HCT116 (cell line): Measurements from ENCODE around the gene ABI1. TPM values are rescaled to one million over a fixed set of nuclear protein-coding genes. Genes with fewer than 3 reads are reported as not detected.

Experiments
- ATAC-seq: fragments of 200-7000 bp; cut with Tn5 transposase; 2 replicates; pipeline ENCODE4 v1.9.1; 2020; ENCODE audit warnings: mild to moderate bottlenecking, moderate library complexity
- BruUV-seq: library from RNA; stranded (reverse); fragments of 400-500 nt; replicated peaks from 2 replicates; lab custom pipeline; 2021; lab: Mats Ljungman, UMichigan
- CTCF ChIA-PET: fragments of 300-600 bp; sonication (Branson Sonifier 250); formaldehyde crosslinking; loops from one replicate; lab custom pipeline; 2021; ENCODE audit warnings: antibody characterized with exemption; lab: Charles Lee
- POLR2A ChIA-PET: fragments of 300-600, 350-600 bp; sonication (Branson Sonifier 250); formaldehyde crosslinking; loops from one replicate; lab custom pipeline; 2021; ENCODE audit warnings: antibody characterized with exemption; lab: Charles Lee
- RAD21 ChIA-PET, 2 experiments: fragments of 300-600 bp; sonication (Branson Sonifier 250); formaldehyde crosslinking; loops; one replicate each; lab custom pipeline; 2023; ENCODE audit warnings: low total read pairs in 2 of 2; ENCODE audit not compliant: uncharacterized antibody in 2 of 2, unreplicated experiment in 2 of 2, low non-redundant PET in 1 of 2; lab: Charles Lee
- DNase-seq: peaks from one replicate; pipeline ENCODE4 v3.0.0-alpha.2; 2010; ENCODE audit warnings: low read depth, low spot score
- H2AFZ ChIP-seq: fragments of 200-600 bp; shearing (Covaris generic), sonication (generic); 2 replicates; pipeline ENCODE4 v1.6.1; 2017; ENCODE audit warnings: low read depth, mixed run types, mixed read lengths, antibody characterized with exemption, low read length; ENCODE audit not compliant: poor library complexity, severe bottlenecking
- H3K27ac ChIP-seq: 2 replicates; pipeline ENCODE4 v1.5.1; 2012; ENCODE audit warnings: low read depth, low read length
- H3K27me3 ChIP-seq: fragments of 200-600 bp; sonication (generic); 2 replicates; pipeline ENCODE4 v1.6.1; 2016; ENCODE audit warnings: mixed run types, low read length, mixed read lengths; ENCODE audit not compliant: insufficient read depth
- H3K36me3 ChIP-seq, 2 experiments: fragments of 200-500 bp in 1 of 2; fragments of 200-600 bp in 1 of 2; sonication (Bioruptor generic) in 1 of 2; sonication (generic) in 1 of 2; 2 replicates each; pipeline versions ENCODE4 v1.5.1 to v1.6.1; 2014 to 2016; ENCODE audit warnings: low read length in 2 of 2, inconsistent platforms in 1 of 2, mixed read lengths in 1 of 2, mixed run types in 1 of 2; ENCODE audit not compliant: insufficient read depth in 2 of 2, control insufficient read depth in 1 of 2
- H3K4me1 ChIP-seq, 2 experiments: fragments of 200-600 bp in 1 of 2; sonication (generic) in 1 of 2; 2 replicates each; pipeline versions ENCODE4 v1.5.1 to v1.6.1; 2012 to 2017; ENCODE audit warnings: low read length in 2 of 2, inconsistent platforms in 1 of 2, mild to moderate bottlenecking in 1 of 2, mixed read lengths in 1 of 2, mixed run types in 1 of 2, moderate library complexity in 1 of 2; ENCODE audit not compliant: insufficient read depth in 2 of 2, control insufficient read depth in 1 of 2
- H3K4me2 ChIP-seq: fragments of 200-600 bp; sonication (generic); 2 replicates; pipeline ENCODE4 v1.6.1; 2017; ENCODE audit warnings: mixed run types, low read length, mixed read lengths
- H3K4me3 ChIP-seq, 2 experiments: fragments of 200-600 bp in 1 of 2; sonication (generic) in 1 of 2; replicated peaks in 1 of 2; 2 replicates each; pipeline ENCODE4 v1.5.1; 2011 to 2016; ENCODE audit warnings: low read length in 2 of 2, control low read depth in 1 of 2, low read depth in 1 of 2, mild to moderate bottlenecking in 1 of 2, mixed read lengths in 1 of 2, mixed run types in 1 of 2
- H3K79me2 ChIP-seq: fragments of 200-600 bp; sonication (generic); 2 replicates; pipeline ENCODE4 v1.6.1; 2017; ENCODE audit warnings: mild to moderate bottlenecking, mixed run types, low read length, moderate library complexity, mixed read lengths; ENCODE audit not compliant: insufficient read depth
- H3K9ac ChIP-seq: fragments of 200-600 bp; sonication (generic); 2 replicates; pipeline ENCODE4 v1.6.1; 2016; ENCODE audit warnings: low read length, mixed read lengths
- H3K9me2 ChIP-seq: fragments of 200-600 bp; sonication (generic), shearing (Covaris generic); 2 replicates; pipeline ENCODE4 v1.6.1; 2017; ENCODE audit warnings: mixed run types, mild to moderate bottlenecking, moderate library complexity; ENCODE audit not compliant: insufficient read depth
- H3K9me3 ChIP-seq, 2 experiments: fragments of 200-500 bp in 1 of 2; fragments of 200-600 bp in 1 of 2; sonication (Bioruptor generic) in 1 of 2; sonication (generic) in 1 of 2; 2 replicates each; pipeline ENCODE4 v1.6.1; 2014 to 2017; ENCODE audit warnings: low read length in 2 of 2, mixed read lengths in 2 of 2, inconsistent platforms in 1 of 2, low read depth in 1 of 2, mild to moderate bottlenecking in 1 of 2, mixed run types in 1 of 2, moderate library complexity in 1 of 2; ENCODE audit not compliant: control insufficient read depth in 1 of 2, insufficient read depth in 1 of 2
- H4K20me1 ChIP-seq: fragments of 200-600 bp; sonication (generic), shearing (Covaris generic); 2 replicates; pipeline ENCODE4 v1.6.1; 2017; ENCODE audit warnings: mixed run types, mild to moderate bottlenecking, moderate library complexity; ENCODE audit not compliant: insufficient read depth
- CBX3 ChIP-seq: IDR thresholded peaks from 2 replicates; pipeline ENCODE4 v1.6.1; 2012; ENCODE audit warnings: low read depth
- CEBPB ChIP-seq: IDR thresholded peaks from 2 replicates; pipeline ENCODE4 v1.6.1; 2012; ENCODE audit warnings: low read depth
- ELF1 ChIP-seq: IDR thresholded peaks from 2 replicates; pipeline ENCODE4 v1.6.1; 2012; ENCODE audit warnings: low read depth, borderline replicate concordance
- EZH2 ChIP-seq: fragments of 200-600 bp; sonication (generic); IDR thresholded peaks from 2 replicates; pipeline ENCODE4 v1.6.1; 2017; ENCODE audit warnings: antibody characterized with exemption, mixed run types
- EZH2phosphoT487 ChIP-seq: fragments of 200-600 bp; IDR thresholded peaks from 2 replicates; pipeline ENCODE4 v1.6.1; 2018; ENCODE audit warnings: antibody characterized with exemption, borderline replicate concordance
- FOSL1 ChIP-seq: IDR thresholded peaks from 2 replicates; pipeline ENCODE4 v1.6.1; 2012; ENCODE audit warnings: low read depth
- JUND ChIP-seq: IDR thresholded peaks from 2 replicates; pipeline ENCODE4 v1.6.1; 2012
- POLR2AphosphoS5 ChIP-seq: IDR thresholded peaks from 2 replicates; pipeline ENCODE4 v1.6.1; 2011; ENCODE audit warnings: mild to moderate bottlenecking, low read depth, low read length, moderate library complexity
- SIN3A ChIP-seq: IDR thresholded peaks from 2 replicates; pipeline ENCODE4 v1.6.1; 2012; ENCODE audit warnings: low read depth
- SP1 ChIP-seq: IDR thresholded peaks from 2 replicates; pipeline ENCODE4 v1.6.1; 2012; ENCODE audit warnings: low read depth
- SRF ChIP-seq: IDR thresholded peaks from 2 replicates; pipeline ENCODE4 v1.6.1; 2012; ENCODE audit warnings: low read depth
- TCF7L2 ChIP-seq: IDR thresholded peaks from 2 replicates; pipeline ENCODE4 v1.7.0; 2011; ENCODE audit warnings: borderline replicate concordance, inconsistent platforms; ENCODE audit not compliant: insufficient read depth, insufficient read length; ENCODE audit errors: extremely low read depth
- YY1 ChIP-seq: IDR thresholded peaks from 2 replicates; pipeline ENCODE4 v1.6.1; 2011; ENCODE audit warnings: low read length, low read depth, moderate library complexity, mild to moderate bottlenecking; ENCODE audit not compliant: insufficient replicate concordance; ENCODE audit errors: extremely low read depth
- ZFX ChIP-seq: fragments of 450-650 bp; IDR thresholded peaks from 2 replicates; pipeline ENCODE4 v1.6.1; 2017
- ZNF274 ChIP-seq: fragments of 200-500 bp; sonication (Bioruptor generic); IDR thresholded peaks from 2 replicates; pipeline ENCODE4 v1.6.1; 2014; ENCODE audit warnings: mild to moderate bottlenecking, low read depth, low read length, inconsistent platforms
- intact Hi-C: fragments of 100-400 bp; cut with micrococcal nuclease; formaldehyde crosslinking; loops from 2 replicates; pipeline ENCODE4 v1.10.0; 2022
- total RNA-seq: library from RNA; stranded (reverse); gene quantifications from one replicate; pipeline ENCODE4 v1.2.1, GENCODE V29; 2021; ENCODE audit not compliant: unreplicated experiment
- TF ChIP-seq, protein P1 (sequence below), 3 experiments: fragments of 200-600 bp in 1 of 3; sonication (generic) in 1 of 3; IDR thresholded peaks in 2 of 3; conservative IDR thresholded peaks in 1 of 3; 2 replicates each; pipeline ENCODE4 v1.5.1; 2012 to 2017; ENCODE audit warnings: low read depth in 2 of 3, low read length in 2 of 3, antibody characterized with exemption in 1 of 3, borderline replicate concordance in 1 of 3, control low read depth in 1 of 3, mild to moderate bottlenecking in 1 of 3, mixed read lengths in 1 of 3, mixed run types in 1 of 3, moderate library complexity in 1 of 3; ENCODE audit not compliant: insufficient read depth in 1 of 3
- TF ChIP-seq, protein P2 (sequence below): IDR thresholded peaks from 2 replicates; pipeline ENCODE4 v1.6.1; 2012; ENCODE audit warnings: low read depth
- TF ChIP-seq, protein P3 (sequence below): IDR thresholded peaks from 2 replicates; pipeline ENCODE4 v1.6.1; 2012
- TF ChIP-seq, protein P4 (sequence below): IDR thresholded peaks from 2 replicates; pipeline ENCODE4 v1.6.1; 2012

ABI1 gene
- total RNA-seq, 1 experiment from 2014 or later: 34.8 TPM

DNA sequence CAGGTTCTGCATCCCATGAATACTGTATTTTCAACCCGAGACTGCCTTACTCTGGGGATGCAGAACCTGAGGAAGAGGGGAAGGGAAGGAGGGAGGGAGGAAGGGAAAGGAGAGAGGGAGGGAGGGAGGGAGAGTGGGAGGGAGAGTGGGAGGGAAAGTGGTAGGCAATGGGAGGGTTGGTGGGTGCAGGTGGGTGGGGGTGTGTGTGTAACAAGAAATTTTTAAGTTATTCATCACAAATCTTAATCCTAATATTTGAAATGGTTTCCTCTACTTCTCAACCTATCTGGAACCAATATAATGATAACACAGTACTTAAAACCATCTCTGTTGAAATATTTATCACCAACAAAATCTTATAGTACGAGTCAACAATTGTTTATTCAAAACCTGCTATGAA, 95.2 kb downstream of the ABI1 start:
- no peak overlapping the region for H3K4me3 ChIP-seq
- H3K9me2 ChIP-seq: no peaks in the 10 kb centered on the region
- TF ChIP-seq CBX3 (no peak), POLR2AphosphoS5 (no peak), EZH2 (no peak), FOSL1 (no peak), ZFX (no peak), JUND (no peak), EZH2phosphoT487 (no peak), YY1 (no peak), TCF7L2 (no peak), SIN3A (no peak), SP1 (no peak), CEBPB (no peak), ZNF274 (no peak), ELF1 (no peak), SRF (no peak)
- TF ChIP-seq, protein P1, sequence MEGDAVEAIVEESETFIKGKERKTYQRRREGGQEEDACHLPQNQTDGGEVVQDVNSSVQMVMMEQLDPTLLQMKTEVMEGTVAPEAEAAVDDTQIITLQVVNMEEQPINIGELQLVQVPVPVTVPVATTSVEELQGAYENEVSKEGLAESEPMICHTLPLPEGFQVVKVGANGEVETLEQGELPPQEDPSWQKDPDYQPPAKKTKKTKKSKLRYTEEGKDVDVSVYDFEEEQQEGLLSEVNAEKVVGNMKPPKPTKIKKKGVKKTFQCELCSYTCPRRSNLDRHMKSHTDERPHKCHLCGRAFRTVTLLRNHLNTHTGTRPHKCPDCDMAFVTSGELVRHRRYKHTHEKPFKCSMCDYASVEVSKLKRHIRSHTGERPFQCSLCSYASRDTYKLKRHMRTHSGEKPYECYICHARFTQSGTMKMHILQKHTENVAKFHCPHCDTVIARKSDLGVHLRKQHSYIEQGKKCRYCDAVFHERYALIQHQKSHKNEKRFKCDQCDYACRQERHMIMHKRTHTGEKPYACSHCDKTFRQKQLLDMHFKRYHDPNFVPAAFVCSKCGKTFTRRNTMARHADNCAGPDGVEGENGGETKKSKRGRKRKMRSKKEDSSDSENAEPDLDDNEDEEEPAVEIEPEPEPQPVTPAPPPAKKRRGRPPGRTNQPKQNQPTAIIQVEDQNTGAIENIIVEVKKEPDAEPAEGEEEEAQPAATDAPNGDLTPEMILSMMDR (IDR thresholded peaks at IDR 0.05 in 2 of 3, conservative IDR thresholded peaks at IDR 0.05 in 1 of 3; ENCODE audit: borderline replicate concordance in 1 of 3, insufficient read depth in 1 of 3, low read depth in 2 of 3, low read length in 2 of 3): no peak
- TF ChIP-seq, protein P2, sequence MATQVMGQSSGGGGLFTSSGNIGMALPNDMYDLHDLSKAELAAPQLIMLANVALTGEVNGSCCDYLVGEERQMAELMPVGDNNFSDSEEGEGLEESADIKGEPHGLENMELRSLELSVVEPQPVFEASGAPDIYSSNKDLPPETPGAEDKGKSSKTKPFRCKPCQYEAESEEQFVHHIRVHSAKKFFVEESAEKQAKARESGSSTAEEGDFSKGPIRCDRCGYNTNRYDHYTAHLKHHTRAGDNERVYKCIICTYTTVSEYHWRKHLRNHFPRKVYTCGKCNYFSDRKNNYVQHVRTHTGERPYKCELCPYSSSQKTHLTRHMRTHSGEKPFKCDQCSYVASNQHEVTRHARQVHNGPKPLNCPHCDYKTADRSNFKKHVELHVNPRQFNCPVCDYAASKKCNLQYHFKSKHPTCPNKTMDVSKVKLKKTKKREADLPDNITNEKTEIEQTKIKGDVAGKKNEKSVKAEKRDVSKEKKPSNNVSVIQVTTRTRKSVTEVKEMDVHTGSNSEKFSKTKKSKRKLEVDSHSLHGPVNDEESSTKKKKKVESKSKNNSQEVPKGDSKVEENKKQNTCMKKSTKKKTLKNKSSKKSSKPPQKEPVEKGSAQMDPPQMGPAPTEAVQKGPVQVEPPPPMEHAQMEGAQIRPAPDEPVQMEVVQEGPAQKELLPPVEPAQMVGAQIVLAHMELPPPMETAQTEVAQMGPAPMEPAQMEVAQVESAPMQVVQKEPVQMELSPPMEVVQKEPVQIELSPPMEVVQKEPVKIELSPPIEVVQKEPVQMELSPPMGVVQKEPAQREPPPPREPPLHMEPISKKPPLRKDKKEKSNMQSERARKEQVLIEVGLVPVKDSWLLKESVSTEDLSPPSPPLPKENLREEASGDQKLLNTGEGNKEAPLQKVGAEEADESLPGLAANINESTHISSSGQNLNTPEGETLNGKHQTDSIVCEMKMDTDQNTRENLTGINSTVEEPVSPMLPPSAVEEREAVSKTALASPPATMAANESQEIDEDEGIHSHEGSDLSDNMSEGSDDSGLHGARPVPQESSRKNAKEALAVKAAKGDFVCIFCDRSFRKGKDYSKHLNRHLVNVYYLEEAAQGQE: no peak
- TF ChIP-seq, protein P3, sequence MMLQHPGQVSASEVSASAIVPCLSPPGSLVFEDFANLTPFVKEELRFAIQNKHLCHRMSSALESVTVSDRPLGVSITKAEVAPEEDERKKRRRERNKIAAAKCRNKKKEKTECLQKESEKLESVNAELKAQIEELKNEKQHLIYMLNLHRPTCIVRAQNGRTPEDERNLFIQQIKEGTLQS: no peak
- TF ChIP-seq, protein P4, sequence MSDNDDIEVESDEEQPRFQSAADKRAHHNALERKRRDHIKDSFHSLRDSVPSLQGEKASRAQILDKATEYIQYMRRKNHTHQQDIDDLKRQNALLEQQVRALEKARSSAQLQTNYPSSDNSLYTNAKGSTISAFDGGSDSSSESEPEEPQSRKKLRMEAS: no peak
- BruUV-seq: no TSS peak
- H3K4me1 ChIP-seq: no peaks in the 10 kb centered on the region
- ATAC-seq (no peak), DNase-seq (no peak)
- H3K27me3 ChIP-seq: no peaks in the 10 kb centered on the region
- CTCF ChIA-PET: no interaction called here
- H3K79me2 ChIP-seq: no peaks in the 10 kb centered on the region
- intact Hi-C loops: no loop called here
- POLR2A ChIA-PET: no interaction called here
- H3K36me3 ChIP-seq: no peaks in the 10 kb centered on the region
- no peaks in the 10 kb centered on the region for H4K20me1 ChIP-seq
- H3K9me3 ChIP-seq: no peaks in the 10 kb centered on the region
- no peak overlapping the region for H3K27ac ChIP-seq
- H3K4me2 ChIP-seq: no peak overlapping the region
- no peak overlapping the region for H2AFZ ChIP-seq
- RAD21 ChIA-PET: no interaction called here
- H3K9ac ChIP-seq: no peak overlapping the region
